ENCODE data around the gene MIPOL1. TPM values are rescaled to one million over a fixed set of nuclear protein-coding genes. Genes with fewer than 3 reads are reported as not detected.
A peak's percentile ranks its signal among the peaks of the same experiment; 100 is the strongest.

The MIPOL1 gene
- total RNA-seq, 2 donors from 2014 or later = 8.6 to 27.0 TPM

DNA sequence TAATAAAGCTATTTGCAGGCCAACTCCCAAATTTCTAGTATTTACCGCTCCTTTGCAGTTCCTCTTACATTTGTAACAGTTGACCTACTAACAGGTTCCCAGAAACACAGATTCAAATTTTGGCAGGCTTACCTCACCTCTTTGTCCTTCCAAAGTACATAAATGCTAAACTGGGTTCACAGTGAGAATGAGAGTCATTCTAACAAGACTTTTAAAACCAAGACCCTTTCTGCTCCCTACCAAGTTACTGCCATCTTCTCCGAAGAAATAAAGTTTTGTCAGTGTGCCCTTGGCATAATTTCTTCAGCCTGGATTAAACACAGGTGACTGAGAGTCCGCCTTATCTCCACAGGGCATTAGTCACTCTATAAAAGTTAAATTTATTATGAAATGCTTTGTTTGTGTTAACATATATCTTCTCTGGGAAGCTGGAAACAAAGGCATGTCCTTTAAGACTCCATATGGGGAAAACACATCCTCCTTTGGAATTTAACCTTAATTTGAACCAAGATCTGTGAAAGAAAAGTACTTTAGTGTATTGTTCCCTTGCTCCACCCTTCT is 369.2 kb downstream of the MIPOL1 start:
- intact Hi-C loops (cut with DNase I) = no loop called here
- no peaks in the 10 kb centered on the region for H3K36me3 ChIP-seq (replicated peaks in 1 of 2; ENCODE audit: insufficient read depth in 1 of 2, low read depth in 2 of 2)
- H3K27ac ChIP-seq = peak overlapping the region in 2 of 4 donors; percentile 10 to 17
- TF ChIP-seq CTCF (IDR thresholded peaks at IDR 0.05) (no peak), POLR2A (IDR thresholded peaks at IDR 0.05) (no peak)
- DNase-seq = no peak
- H3K9me3 ChIP-seq = no peaks in the 10 kb centered on the region
- peak; percentile 65 for ATAC-seq
- peaks cover 12% of the 10 kb centered on the region for H3K4me1 ChIP-seq
- no peak overlapping the region for H3K4me3 ChIP-seq
- WGBS, 2 donors = 11 to 19% methylated on average over 3 of the region's 3 CpGs
- no peaks in the 10 kb centered on the region for H3K27me3 ChIP-seq

DNA sequence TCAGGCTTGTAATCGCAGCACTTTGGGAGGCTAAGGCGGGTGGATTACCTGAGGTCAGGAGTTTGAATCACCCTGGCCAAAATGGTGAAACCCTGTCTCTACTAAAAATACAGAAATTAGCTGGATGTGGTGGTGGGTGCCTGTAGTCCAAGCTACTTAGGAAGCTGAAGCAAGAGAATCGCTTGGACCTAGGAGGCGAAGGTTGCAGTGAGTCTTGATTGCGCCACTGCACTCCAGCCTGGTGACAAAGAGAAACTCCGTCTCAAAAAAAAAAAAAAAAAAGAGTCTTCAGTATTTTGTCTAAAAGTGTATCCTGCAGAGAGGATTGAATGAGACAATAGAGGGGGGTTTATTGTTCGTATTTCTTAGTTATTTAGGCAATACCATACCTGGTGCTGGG is 372.0 kb downstream of the MIPOL1 start:
- intact Hi-C loops (cut with DNase I) = no loop called here
- no peak overlapping the region for H3K4me3 ChIP-seq
- 89 to 91% methylated on average over 7 of the region's 7 CpGs for WGBS, 2 donors
- DNase-seq (no peak), ATAC-seq (no peak)
- H3K27ac ChIP-seq = no peak overlapping the region
- H3K4me1 ChIP-seq = peaks cover 12% of the 10 kb centered on the region
- TF ChIP-seq POLR2A (IDR thresholded peaks at IDR 0.05) = no peak
- TF ChIP-seq CTCF (IDR thresholded peaks at IDR 0.05) = no peak
- H3K9me3 ChIP-seq = no peaks in the 10 kb centered on the region
- no peaks in the 10 kb centered on the region for H3K27me3 ChIP-seq
- H3K36me3 ChIP-seq (replicated peaks in 1 of 2; ENCODE audit: insufficient read depth in 1 of 2, low read depth in 2 of 2) = no peaks in the 10 kb centered on the region

GRCh38 chr14:37571391-37571790 is 373.7 kb downstream of the MIPOL1 start:
- H3K36me3 ChIP-seq (replicated peaks in 1 of 2; ENCODE audit: insufficient read depth in 1 of 2, low read depth in 2 of 2) = no peaks in the 10 kb centered on the region
- H3K27ac ChIP-seq = no peak overlapping the region
- DNase-seq (no peak), ATAC-seq (no peak)
- TF ChIP-seq CTCF (IDR thresholded peaks at IDR 0.05) = no peak
- no peak for TF ChIP-seq POLR2A (IDR thresholded peaks at IDR 0.05)
- H3K4me1 ChIP-seq = peaks cover 12% of the 10 kb centered on the region
- no peaks in the 10 kb centered on the region for H3K9me3 ChIP-seq
- intact Hi-C loops (cut with DNase I) = no loop called here
- no peaks in the 10 kb centered on the region for H3K27me3 ChIP-seq
- 86 to 87% methylated on average over 4 of the region's 4 CpGs for WGBS, 2 donors
- H3K4me3 ChIP-seq = no peak overlapping the region

GRCh38 chr14:37573356-37573755 is 375.6 kb downstream of the MIPOL1 start:
- Histone ChIP-seq H3K4me1 (no peaks in the 10 kb centered on the region), H3K27me3 (no peaks in the 10 kb centered on the region), H3K4me3 (no peak overlapping the region), H3K9me3 (no peaks in the 10 kb centered on the region), H3K36me3 (replicated peaks in 1 of 2; ENCODE audit: insufficient read depth in 1 of 2, low read depth in 2 of 2) (no peaks in the 10 kb centered on the region), H3K27ac (no peak overlapping the region)
- TF ChIP-seq CTCF (IDR thresholded peaks at IDR 0.05) (no peak), POLR2A (IDR thresholded peaks at IDR 0.05) (no peak)
- WGBS, 2 donors = 85 to 95% methylated on average over 2 of the region's 2 CpGs
- no peak for DNase-seq
- intact Hi-C loops (cut with DNase I) = no loop called here
- no peak for ATAC-seq

- no peak for TF ChIP-seq CTCF (IDR thresholded peaks at IDR 0.05)
- TF ChIP-seq POLR2A (IDR thresholded peaks at IDR 0.05) = no peak
- intact Hi-C loops (cut with DNase I) = no loop called here
- no peak for DNase-seq
- Histone ChIP-seq H3K27me3 (peaks cover 0 to 12% of the 10 kb centered on the region in 2 donors), H3K4me1 (peaks cover 11% of the 10 kb centered on the region), H3K4me3 (no peak overlapping the region), H3K36me3 (replicated peaks in 1 of 2; ENCODE audit: insufficient read depth in 1 of 2, low read depth in 2 of 2) (no peaks in the 10 kb centered on the region), H3K27ac (no peak overlapping the region), H3K9me3 (no peaks in the 10 kb centered on the region)
- WGBS, 2 donors = 43% methylated on average over 9 of the region's 9 CpGs
- no peak for ATAC-seq
Measured at GRCh38 chr14:37579274-37579673, 381.5 kb downstream of the MIPOL1 start.
